Measurements from ENCODE around the gene PYDC1.
"Not testable (repeated sequence)": the region's sequence is repeated elsewhere in the genome, so short reads cannot be mapped to it uniquely, and the experiment has no call there.

- not testable (repeated sequence) for TF ChIP-seq POLR2A, CTCF, EP300 (IDR thresholded peaks at IDR 0.05)
These were observed 16.8 kb downstream of the PYDC1 start for GRCh38 chr16:31200111-31200510.

Data from suprapubic skin (tissue), 3 donors.